Measurements from ENCODE around the gene SPHK2.

Gene SPHK2

GRCh38 chr19:48624791-48625723 is 5.8 kb downstream of the SPHK2 start:
- H3K9me3 ChIP-seq (ENCODE audit: insufficient read depth, low read depth, low read length): no peaks in the 10 kb centered on the region
- peak overlapping the region; percentile 93 for H3K4me2 ChIP-seq (ENCODE audit: low read length)
- H3K4ac ChIP-seq (ENCODE audit: low read depth, low read length): peak overlapping the region; percentile 15
- peaks cover 2 to 3% of the 10 kb centered on the region in 2 experiments for H3K36me3 ChIP-seq (ENCODE audit: control insufficient read depth in 1 of 2, insufficient read depth in 2 of 2, low read length in 2 of 2)
- no peak overlapping the region for H4K8ac ChIP-seq (ENCODE audit: low read depth, low read length)
- no peak overlapping the region for H2BK120ac ChIP-seq (ENCODE audit: insufficient read depth, low read length, poor library complexity)
- H3K9ac ChIP-seq (ENCODE audit: low read length): peak overlapping the region; percentile 81
- peaks cover 4% of the 10 kb centered on the region for H3K79me1 ChIP-seq (ENCODE audit: low read length)
- H4K12ac ChIP-seq (ENCODE audit: low read depth, low read length): no peak overlapping the region
- no peak overlapping the region for H3K23ac ChIP-seq (ENCODE audit: low read length)
- H2AK5ac ChIP-seq (ENCODE audit: low read length): no peak overlapping the region
- H3K4me1 ChIP-seq (ENCODE audit: control insufficient read depth in 1 of 2, insufficient read depth in 2 of 2, low read length in 2 of 2): peaks cover 7 to 12% of the 10 kb centered on the region in 2 experiments
- H3K14ac ChIP-seq (ENCODE audit: low read length): peak overlapping the region; percentile 6
- H2AFZ ChIP-seq (ENCODE audit: insufficient read depth, low read length, poor library complexity): no peak overlapping the region
- no peak overlapping the region for H3K18ac ChIP-seq (ENCODE audit: low read length)
- H3K79me2 ChIP-seq (ENCODE audit: control insufficient read depth, insufficient read depth, low read length, poor library complexity): no peaks in the 10 kb centered on the region
- H3K4me3 ChIP-seq (ENCODE audit: low read depth, low read length): peak overlapping the region; percentile 80
- H3K27ac ChIP-seq (ENCODE audit: low read depth, low read length): no peak overlapping the region
- H3K27me3 ChIP-seq (ENCODE audit: insufficient read depth, low read length): no peaks in the 10 kb centered on the region
- H2BK12ac ChIP-seq (ENCODE audit: low read length): no peak overlapping the region
- WGBS (ENCODE audit: extremely low coverage, insufficient coverage, insufficient read length): no CpG with 5 or more reads among the region's 24 CpGs
- no peak for DNase-seq
- H2BK5ac ChIP-seq (ENCODE audit: low read depth, low read length, poor library complexity): no peak overlapping the region
- peak overlapping the region; percentile 10 for H4K91ac ChIP-seq (ENCODE audit: low read depth, low read length)

- Histone ChIP-seq H3K4me3 (ENCODE audit: low read depth, low read length) (no peak overlapping the region), H2AK5ac (ENCODE audit: low read length) (no peak overlapping the region), H3K4ac (ENCODE audit: low read depth, low read length) (no peak overlapping the region), H3K14ac (ENCODE audit: low read length) (no peak overlapping the region), H3K36me3 (ENCODE audit: control insufficient read depth in 1 of 2, insufficient read depth in 2 of 2, low read length in 2 of 2) (peaks cover 2 to 3% of the 10 kb centered on the region in 2 experiments), H3K18ac (ENCODE audit: low read length) (no peak overlapping the region), H3K4me1 (ENCODE audit: control insufficient read depth in 1 of 2, insufficient read depth in 2 of 2, low read length in 2 of 2) (peaks cover 10 to 20% of the 10 kb centered on the region in 2 experiments), H4K12ac (ENCODE audit: low read depth, low read length) (no peak overlapping the region), H3K27me3 (ENCODE audit: insufficient read depth, low read length) (no peaks in the 10 kb centered on the region), H3K23ac (ENCODE audit: low read length) (no peak overlapping the region), H3K9ac (ENCODE audit: low read length) (no peak overlapping the region), H2BK120ac (ENCODE audit: insufficient read depth, low read length, poor library complexity) (no peak overlapping the region), H3K79me1 (ENCODE audit: low read length) (peaks cover 5% of the 10 kb centered on the region), H2AFZ (ENCODE audit: insufficient read depth, low read length, poor library complexity) (no peak overlapping the region), H3K9me3 (ENCODE audit: insufficient read depth, low read depth, low read length) (no peaks in the 10 kb centered on the region), H2BK5ac (ENCODE audit: low read depth, low read length, poor library complexity) (no peak overlapping the region), H3K27ac (ENCODE audit: low read depth, low read length) (no peak overlapping the region), H4K91ac (ENCODE audit: low read depth, low read length) (no peak overlapping the region), H4K8ac (ENCODE audit: low read depth, low read length) (no peak overlapping the region), H3K4me2 (ENCODE audit: low read length) (no peak overlapping the region), H3K79me2 (ENCODE audit: control insufficient read depth, insufficient read depth, low read length, poor library complexity) (no peaks in the 10 kb centered on the region), H2BK12ac (ENCODE audit: low read length) (no peak overlapping the region)
- WGBS (ENCODE audit: extremely low coverage, insufficient coverage, insufficient read length): no CpG with 5 or more reads among the region's 30 CpGs
- no peak for DNase-seq
Observed at GRCh38 chr19:48625891-48626327, 6.6 kb downstream of the SPHK2 start.

GRCh38 chr19:48627201-48627864 is 8.0 kb downstream of the SPHK2 start:
- no peak overlapping the region for H3K4me2 ChIP-seq (ENCODE audit: low read length)
- H2BK12ac ChIP-seq (ENCODE audit: low read length): no peak overlapping the region
- no peaks in the 10 kb centered on the region for H3K9me3 ChIP-seq (ENCODE audit: insufficient read depth, low read depth, low read length)
- no peak overlapping the region for H2AFZ ChIP-seq (ENCODE audit: insufficient read depth, low read length, poor library complexity)
- H3K36me3 ChIP-seq (ENCODE audit: control insufficient read depth in 1 of 2, insufficient read depth in 2 of 2, low read length in 2 of 2): peaks cover 2 to 3% of the 10 kb centered on the region in 2 experiments
- no peaks in the 10 kb centered on the region for H3K27me3 ChIP-seq (ENCODE audit: insufficient read depth, low read length)
- no peak overlapping the region for H3K14ac ChIP-seq (ENCODE audit: low read length)
- H4K8ac ChIP-seq (ENCODE audit: low read depth, low read length): no peak overlapping the region
- H3K27ac ChIP-seq (ENCODE audit: low read depth, low read length): no peak overlapping the region
- WGBS (ENCODE audit: extremely low coverage, insufficient coverage, insufficient read length): no CpG with 5 or more reads among the region's 6 CpGs
- no peaks in the 10 kb centered on the region for H3K79me2 ChIP-seq (ENCODE audit: control insufficient read depth, insufficient read depth, low read length, poor library complexity)
- no peak overlapping the region for H4K91ac ChIP-seq (ENCODE audit: low read depth, low read length)
- peaks cover 5% of the 10 kb centered on the region for H3K79me1 ChIP-seq (ENCODE audit: low read length)
- no peak overlapping the region for H3K4ac ChIP-seq (ENCODE audit: low read depth, low read length)
- DNase-seq: no peak
- H4K12ac ChIP-seq (ENCODE audit: low read depth, low read length): no peak overlapping the region
- H2BK5ac ChIP-seq (ENCODE audit: low read depth, low read length, poor library complexity): no peak overlapping the region
- H2BK120ac ChIP-seq (ENCODE audit: insufficient read depth, low read length, poor library complexity): no peak overlapping the region
- no peak overlapping the region for H3K9ac ChIP-seq (ENCODE audit: low read length)
- H2AK5ac ChIP-seq (ENCODE audit: low read length): no peak overlapping the region
- peaks cover 10 to 23% of the 10 kb centered on the region in 2 experiments for H3K4me1 ChIP-seq (ENCODE audit: control insufficient read depth in 1 of 2, insufficient read depth in 2 of 2, low read length in 2 of 2)
- no peak overlapping the region for H3K18ac ChIP-seq (ENCODE audit: low read length)
- no peak overlapping the region for H3K4me3 ChIP-seq (ENCODE audit: low read depth, low read length)
- no peak overlapping the region for H3K23ac ChIP-seq (ENCODE audit: low read length)

GRCh38 chr19:48627865-48628314 is 8.6 kb downstream of the SPHK2 start:
- Histone ChIP-seq H3K79me2 (ENCODE audit: control insufficient read depth, insufficient read depth, low read length, poor library complexity) (no peaks in the 10 kb centered on the region), H4K8ac (ENCODE audit: low read depth, low read length) (no peak overlapping the region), H3K4me1 (ENCODE audit: control insufficient read depth in 1 of 2, insufficient read depth in 2 of 2, low read length in 2 of 2) (peaks cover 10 to 26% of the 10 kb centered on the region in 2 experiments), H3K27me3 (ENCODE audit: insufficient read depth, low read length) (no peaks in the 10 kb centered on the region), H3K23ac (ENCODE audit: low read length) (no peak overlapping the region), H3K36me3 (ENCODE audit: control insufficient read depth in 1 of 2, insufficient read depth in 2 of 2, low read length in 2 of 2) (peaks cover 2 to 3% of the 10 kb centered on the region in 2 experiments), H2BK12ac (ENCODE audit: low read length) (no peak overlapping the region), H3K18ac (ENCODE audit: low read length) (no peak overlapping the region), H4K12ac (ENCODE audit: low read depth, low read length) (no peak overlapping the region), H2BK5ac (ENCODE audit: low read depth, low read length, poor library complexity) (no peak overlapping the region), H3K27ac (ENCODE audit: low read depth, low read length) (no peak overlapping the region), H2BK120ac (ENCODE audit: insufficient read depth, low read length, poor library complexity) (no peak overlapping the region), H3K79me1 (ENCODE audit: low read length) (peaks cover 5% of the 10 kb centered on the region), H3K9ac (ENCODE audit: low read length) (no peak overlapping the region), H2AFZ (ENCODE audit: insufficient read depth, low read length, poor library complexity) (no peak overlapping the region), H3K9me3 (ENCODE audit: insufficient read depth, low read depth, low read length) (no peaks in the 10 kb centered on the region), H3K4me3 (ENCODE audit: low read depth, low read length) (no peak overlapping the region), H2AK5ac (ENCODE audit: low read length) (no peak overlapping the region), H3K4ac (ENCODE audit: low read depth, low read length) (no peak overlapping the region), H3K14ac (ENCODE audit: low read length) (no peak overlapping the region), H4K91ac (ENCODE audit: low read depth, low read length) (no peak overlapping the region), H3K4me2 (ENCODE audit: low read length) (no peak overlapping the region)
- no peak for DNase-seq
- WGBS (ENCODE audit: extremely low coverage, insufficient coverage, insufficient read length): no CpG with 5 or more reads among the region's 17 CpGs
